CD4-positive, alpha-beta T cell treated with Interleukin-21 for 1 hour (primary cell): ENCODE measurements around the gene GPM6B.

Source experiments
- DNase-seq: peaks from one replicate; pipeline ENCODE4 v3.0.0-alpha.2; 2020

GPM6B gene

GRCh38 chrX:13821738-13822137 lies 4.8 kb upstream of the GPM6B start:
- no peak for DNase-seq

GRCh38 chrX:13816176-13816575 lies 717 bp downstream of the GPM6B start:
- DNase-seq, result no peak

GRCh38 chrX:13815664-13816063 lies 1.2 kb downstream of the GPM6B start:
- no peak for DNase-seq

GRCh38 chrX:13808865-13809264 lies 8.0 kb downstream of the GPM6B start:
- no peak for DNase-seq

DNA sequence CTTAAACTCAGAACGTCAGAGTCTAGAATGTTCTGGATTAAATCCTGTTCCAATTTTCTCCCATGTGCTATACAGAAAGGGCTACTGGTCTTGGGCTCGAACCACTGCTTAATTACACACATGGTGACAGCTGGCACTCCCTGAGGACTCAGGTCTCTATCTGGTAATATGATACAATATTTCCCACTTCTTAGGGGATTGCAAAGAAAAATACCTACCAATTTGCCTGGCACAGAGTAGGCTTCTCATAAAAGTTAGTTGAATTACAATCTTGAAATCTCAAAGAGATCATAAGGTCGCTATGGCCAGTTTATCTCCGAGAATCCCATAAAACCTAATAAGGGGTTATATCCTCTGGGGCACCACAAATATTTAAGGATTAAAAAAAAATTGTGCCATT lies 8.6 kb downstream of the GPM6B start:
- DNase-seq, result no peak

DNA sequence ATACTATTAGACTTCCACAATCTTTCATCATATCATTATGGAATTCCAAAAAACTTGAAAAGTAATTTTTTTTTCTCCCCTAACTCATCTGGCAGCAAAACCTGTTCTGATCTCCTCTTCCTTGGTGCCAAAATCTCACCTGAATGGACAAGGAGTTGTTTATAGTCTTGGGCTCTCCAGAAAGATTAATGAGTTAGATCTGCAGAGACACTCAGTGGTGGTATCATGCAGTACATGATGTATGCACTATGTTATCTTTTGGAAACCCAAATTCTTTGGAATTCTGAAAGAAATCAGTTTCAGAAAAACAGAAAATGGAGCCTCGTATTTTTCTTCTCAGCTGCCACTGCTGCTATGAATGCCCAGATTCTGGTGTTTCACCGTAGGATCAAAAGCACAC lies 11.7 kb downstream of the GPM6B start:
- DNase-seq, result no peak

DNA sequence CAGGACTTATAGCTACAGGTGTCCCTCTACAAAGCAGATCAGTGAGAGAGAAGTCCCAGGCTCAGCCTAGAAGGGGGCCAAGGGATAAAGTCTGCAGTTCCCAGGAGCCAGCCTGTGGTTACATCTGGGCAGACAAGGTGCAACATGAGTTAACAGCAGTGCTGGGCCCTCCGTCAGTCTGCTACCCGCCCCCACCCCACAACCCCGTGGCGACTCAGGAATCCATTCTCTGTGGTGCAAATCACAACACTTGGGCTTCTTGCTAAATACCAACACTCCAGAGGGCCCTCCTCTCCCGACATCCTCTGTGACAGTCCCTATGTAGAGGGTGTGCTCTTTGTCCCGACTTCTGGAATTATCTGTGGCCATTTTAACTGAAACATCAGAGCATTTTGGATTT lies 13.8 kb downstream of the GPM6B start:
- DNase-seq, result no peak

- no peak for DNase-seq
Observed at GRCh38 chrX:13798184-13798583, 18.7 kb downstream of the GPM6B start.

DNA sequence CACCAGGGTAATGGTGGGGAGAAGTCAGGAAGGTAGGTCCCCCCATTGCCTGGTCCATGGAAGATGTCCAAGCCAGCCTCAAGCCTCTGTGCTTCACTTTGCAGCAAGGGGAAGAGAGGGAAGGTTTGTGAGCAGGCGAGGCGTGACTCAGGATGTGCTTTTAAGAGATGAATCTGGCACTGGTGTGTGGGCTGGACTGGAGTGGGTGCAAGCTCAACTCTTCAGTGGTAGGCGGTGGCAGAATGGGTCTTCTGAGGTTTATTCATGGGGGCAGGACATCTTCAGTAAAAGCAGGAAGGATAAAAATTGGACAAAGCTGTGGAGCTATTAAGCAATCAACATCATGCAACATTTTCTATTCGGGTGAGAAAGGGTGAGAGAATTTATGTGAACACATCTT lies 19.4 kb downstream of the GPM6B start:
- DNase-seq, result no peak

DNA sequence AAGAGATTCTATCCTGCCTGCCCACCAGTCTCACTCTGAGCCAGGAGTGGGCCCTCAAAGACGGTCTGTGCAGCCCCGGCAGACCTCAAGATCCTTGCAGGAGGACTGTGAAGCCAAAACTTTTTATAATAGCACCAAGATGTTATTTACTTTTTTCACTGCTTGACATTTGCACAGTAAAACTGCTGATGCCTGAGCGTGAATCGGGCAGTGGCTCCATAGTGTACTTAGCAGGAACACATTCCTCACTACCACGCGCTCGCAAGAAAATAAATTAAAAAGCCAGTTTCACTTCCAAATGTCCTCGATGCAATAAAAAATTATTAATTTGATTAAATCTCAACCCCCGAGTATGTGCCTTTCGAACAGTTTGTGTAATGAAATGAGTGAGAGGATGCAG lies 22.5 kb downstream of the GPM6B start:
- DNase-seq, result no peak

GRCh38 chrX:13793897-13794296 lies 23.0 kb downstream of the GPM6B start:
- DNase-seq, result no peak

GRCh38 chrX:13791559-13791958 lies 25.3 kb downstream of the GPM6B start:
- no peak for DNase-seq

GRCh38 chrX:13791145-13791544 lies 25.7 kb downstream of the GPM6B start:
- no peak for DNase-seq

GRCh38 chrX:13790206-13791131 lies 26.4 kb downstream of the GPM6B start:
- DNase-seq, result no peak

DNA sequence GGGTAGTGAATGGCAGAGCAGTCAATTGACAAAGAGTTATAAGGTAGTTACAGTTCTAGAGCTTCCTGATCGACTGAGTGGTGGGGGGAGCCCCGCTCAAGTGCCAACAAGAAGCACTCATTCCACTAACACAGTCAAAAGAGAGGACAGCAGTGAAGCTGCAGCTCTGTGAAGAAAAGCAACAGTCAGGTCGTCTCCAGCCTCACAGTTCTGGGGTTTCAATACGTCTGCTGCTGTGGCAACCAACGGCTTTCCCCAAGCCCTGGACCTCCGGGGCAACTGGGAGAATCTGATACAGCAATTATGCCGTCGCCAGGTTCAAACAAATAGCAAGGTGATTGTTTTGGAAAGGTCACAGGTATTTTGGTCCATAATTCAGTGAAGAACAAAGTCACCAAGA lies 30.8 kb downstream of the GPM6B start:
- DNase-seq, result no peak

DNA sequence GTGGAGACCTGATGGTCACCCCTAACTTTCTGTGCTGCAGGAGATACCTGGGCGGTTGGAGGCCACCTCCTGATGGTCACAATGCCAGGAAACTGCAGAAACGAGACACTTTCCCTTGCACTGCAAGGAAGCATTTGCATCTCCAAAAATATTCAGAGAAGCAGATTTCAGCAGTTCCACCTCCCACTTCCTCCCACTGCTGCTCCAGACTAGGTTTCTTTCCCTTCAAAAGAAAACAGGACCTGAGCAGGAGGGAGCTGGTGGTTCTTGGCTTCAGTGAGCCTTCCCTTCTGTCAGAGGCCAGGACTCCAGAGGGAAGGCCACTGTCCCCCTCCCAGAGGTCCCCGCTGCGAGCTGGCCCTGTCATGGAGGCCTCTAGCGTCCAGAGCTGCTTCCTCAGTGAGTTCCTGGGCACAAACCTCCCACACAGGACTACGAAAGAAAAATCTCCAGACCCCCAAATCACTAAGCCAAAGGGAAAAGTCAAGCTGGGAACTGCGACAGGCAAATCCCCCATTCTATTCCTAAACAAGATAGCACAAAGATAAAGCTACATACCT lies 35.9 kb downstream of the GPM6B start:
- no peak for DNase-seq

GRCh38 chrX:13778916-13779315 lies 38.0 kb downstream of the GPM6B start:
- no peak for DNase-seq

DNA sequence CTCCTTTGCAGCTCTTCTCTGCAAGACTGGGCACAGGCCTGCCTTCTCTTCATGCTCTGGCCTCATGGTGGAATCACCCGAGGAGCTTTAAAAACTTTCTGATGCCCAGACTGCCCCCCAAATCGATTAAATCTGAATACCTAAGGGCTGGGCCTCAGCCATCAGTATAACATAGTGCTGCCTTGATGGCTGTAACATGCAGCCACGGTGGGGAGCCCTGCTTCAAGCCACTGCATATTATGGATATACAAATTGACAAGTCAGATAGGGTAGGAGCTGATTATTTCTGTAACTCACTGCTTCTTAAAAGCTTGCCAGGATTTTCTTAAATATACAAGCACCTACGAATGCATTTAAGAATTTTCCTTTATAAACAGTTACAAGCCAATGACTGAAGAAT lies 40.5 kb downstream of the GPM6B start:
- DNase-seq, result no peak

GRCh38 chrX:13775837-13776236 lies 41.1 kb downstream of the GPM6B start:
- DNase-seq, result no peak

- no peak for DNase-seq
Observed at GRCh38 chrX:13774696-13775095, 42.2 kb downstream of the GPM6B start.

DNA sequence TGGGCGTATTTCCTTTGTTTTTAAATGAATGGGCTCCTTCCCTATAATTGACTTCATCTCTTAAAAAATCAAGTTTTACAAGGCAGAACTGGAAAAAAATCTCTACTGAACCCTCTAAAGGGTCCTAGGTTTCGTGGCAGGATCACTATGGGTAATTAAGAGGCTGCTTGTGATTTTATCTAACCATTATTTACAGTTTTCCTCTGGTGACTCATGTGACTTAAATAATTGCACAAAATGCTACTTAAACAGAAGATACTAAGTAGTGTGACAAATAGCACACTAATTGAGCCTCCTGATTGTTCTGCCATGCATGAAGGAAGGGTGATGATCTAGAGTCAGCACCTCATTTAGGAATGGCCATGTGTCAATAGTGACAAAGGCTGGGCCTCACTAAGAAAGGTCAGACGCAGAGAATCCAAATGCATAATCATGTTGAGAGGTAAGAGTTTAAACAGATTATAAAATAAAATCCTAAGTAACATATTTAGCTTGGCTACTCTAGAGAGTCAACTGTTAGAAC lies 46.8 kb downstream of the GPM6B start:
- DNase-seq, result no peak

DNA sequence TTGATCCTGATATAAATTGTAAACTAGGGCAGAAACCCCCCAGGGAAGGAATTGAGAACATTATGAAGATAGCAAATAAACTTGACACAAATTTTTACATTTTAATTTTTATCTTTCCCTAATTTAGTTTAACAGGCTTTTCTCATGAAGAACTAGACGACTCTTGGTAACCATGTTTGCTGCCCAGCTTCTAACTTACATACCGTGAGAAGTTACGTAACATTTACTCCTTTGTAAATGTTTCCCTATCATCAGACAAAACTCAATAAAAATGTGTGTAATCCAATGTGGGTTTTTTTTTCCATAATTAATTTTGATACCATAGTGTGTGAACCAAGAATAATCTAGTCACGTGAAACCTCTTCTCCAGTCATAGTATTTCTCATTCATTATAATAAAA lies 48.0 kb downstream of the GPM6B start:
- no peak for DNase-seq

- no peak for DNase-seq
Observed at GRCh38 chrX:13764765-13765164, 52.1 kb downstream of the GPM6B start.

DNA sequence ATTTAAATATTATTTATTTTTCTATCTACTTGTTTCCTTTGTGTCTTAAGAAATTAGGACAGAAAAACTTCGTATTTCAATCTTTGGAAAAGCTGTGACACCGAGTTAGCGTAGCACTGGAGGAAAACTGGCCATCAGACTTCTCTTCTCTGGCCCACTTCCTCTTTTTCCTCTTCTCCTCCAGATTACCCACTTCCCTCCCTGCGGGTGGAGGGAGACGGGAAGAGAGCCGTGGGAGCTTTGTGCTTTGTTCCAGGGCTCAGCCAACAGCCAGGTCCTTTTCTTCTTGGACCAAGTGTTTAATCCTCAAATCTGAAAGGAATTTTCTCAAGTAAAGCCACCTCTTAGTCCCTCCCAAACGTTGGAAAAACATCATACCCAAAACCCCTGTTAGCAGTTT lies 52.6 kb downstream of the GPM6B start:
- DNase-seq, result no peak

GRCh38 chrX:13763489-13763888 lies 53.4 kb downstream of the GPM6B start:
- no peak for DNase-seq
